Activated CD8-positive, alpha-beta memory T cell treated with anti-CD3 and anti-CD28 coated beads, Interleukin-2, amount 50 U/mL, for 24 hours (primary cell): ENCODE measurements around the gene IL13RA1.
"Not testable (repeated sequence)": the region's sequence is repeated elsewhere in the genome, so short reads cannot be mapped to it uniquely, and the experiment has no call there.

Experiments
- DNase-seq: peaks from one replicate; pipeline ENCODE4 v3.0.0-alpha.2; 2020; ENCODE audit errors: extremely low read depth

The IL13RA1 gene

DNA sequence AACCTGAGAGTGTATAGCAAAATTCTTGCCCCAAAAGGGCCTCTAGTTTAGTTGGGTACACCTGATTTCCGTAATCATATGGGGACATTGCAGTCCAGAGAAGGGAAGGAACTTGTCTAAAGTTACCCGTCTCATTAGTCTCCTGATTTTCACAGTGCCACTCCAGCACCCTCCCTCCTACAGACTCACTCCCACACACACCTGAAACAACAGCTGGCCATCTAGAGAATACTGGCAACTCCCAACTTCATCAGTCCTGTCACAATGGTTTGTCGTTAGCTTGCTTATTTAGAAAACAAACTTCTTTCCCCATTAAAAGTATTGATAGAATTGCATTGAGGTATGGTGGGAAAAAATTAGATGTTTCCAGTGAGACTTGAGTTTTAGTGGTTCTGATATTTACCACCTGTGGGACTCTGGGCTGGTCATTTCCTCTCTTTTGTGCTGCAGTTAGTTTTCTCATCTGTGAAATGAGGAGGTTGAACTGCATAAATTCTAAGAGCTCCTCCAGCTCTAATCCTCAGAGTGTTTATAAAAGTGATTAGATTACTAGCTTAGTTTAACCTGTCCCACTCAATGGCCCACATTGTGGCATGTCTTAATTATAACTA lies 1.7 kb downstream of the IL13RA1 start:
- no peak for DNase-seq

GRCh38 chrX:118730500-118731247 lies 3.3 kb downstream of the IL13RA1 start:
- no peak for DNase-seq

GRCh38 chrX:118732551-118732950 lies 5.1 kb downstream of the IL13RA1 start:
- not testable (repeated sequence) for DNase-seq

- DNase-seq: no peak
These were observed 7.5 kb downstream of the IL13RA1 start for GRCh38 chrX:118734909-118735308.

DNA sequence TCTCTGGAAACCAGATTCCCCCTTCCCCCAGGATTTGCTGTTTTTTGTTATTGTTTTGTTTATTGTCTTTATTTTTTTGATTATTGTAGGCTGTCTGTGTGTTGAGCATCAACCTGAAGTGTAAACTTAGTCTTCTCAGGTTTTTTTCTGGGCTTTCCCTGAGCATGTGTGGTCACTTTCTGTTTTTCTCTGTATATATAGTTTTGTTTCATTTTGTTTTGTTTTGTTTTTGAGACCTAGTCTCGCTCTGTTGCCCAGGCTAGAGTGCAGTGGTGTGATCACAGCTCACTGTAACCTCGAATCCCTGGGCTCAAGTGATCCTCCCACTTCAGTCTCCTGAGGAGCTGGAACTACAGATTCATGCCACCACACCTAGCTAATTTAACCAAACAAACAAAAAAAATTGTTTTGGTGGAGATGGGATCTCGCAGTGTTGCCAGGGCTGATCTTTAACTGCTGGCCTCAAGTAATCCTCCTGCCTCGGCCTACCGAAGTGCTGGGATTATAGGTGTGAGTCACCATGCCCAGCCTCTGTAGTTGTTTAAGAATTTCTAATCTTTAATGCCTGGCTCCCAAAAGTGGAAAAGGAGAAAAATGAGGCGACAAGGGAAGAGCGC lies 9.1 kb downstream of the IL13RA1 start:
- DNase-seq: no peak

- no peak for DNase-seq
These were observed 12.2 kb downstream of the IL13RA1 start for GRCh38 chrX:118739577-118739976.

GRCh38 chrX:118740276-118740889 lies 13.0 kb downstream of the IL13RA1 start:
- DNase-seq: no peak

GRCh38 chrX:118742176-118742575 lies 14.8 kb downstream of the IL13RA1 start:
- DNase-seq: no peak

DNA sequence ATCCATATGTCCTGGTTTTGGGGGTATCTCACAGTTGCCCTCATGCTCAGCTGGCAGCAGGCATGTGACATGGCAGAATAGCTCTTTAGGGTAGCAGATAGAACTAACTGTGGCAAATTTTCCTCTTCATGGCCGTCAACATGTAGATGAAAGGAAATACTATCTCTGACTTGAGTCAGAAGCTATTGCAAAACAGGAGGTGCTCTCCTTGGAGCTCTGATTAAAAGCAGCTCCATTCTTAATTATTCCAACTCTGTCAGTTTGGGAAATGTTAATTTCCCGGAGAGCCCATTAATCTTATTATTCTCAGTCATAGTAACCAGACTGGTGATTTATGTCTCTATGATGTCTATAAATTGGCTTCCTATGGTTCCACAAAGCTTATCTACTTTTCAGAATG lies 18.2 kb downstream of the IL13RA1 start:
- DNase-seq: no peak

DNA sequence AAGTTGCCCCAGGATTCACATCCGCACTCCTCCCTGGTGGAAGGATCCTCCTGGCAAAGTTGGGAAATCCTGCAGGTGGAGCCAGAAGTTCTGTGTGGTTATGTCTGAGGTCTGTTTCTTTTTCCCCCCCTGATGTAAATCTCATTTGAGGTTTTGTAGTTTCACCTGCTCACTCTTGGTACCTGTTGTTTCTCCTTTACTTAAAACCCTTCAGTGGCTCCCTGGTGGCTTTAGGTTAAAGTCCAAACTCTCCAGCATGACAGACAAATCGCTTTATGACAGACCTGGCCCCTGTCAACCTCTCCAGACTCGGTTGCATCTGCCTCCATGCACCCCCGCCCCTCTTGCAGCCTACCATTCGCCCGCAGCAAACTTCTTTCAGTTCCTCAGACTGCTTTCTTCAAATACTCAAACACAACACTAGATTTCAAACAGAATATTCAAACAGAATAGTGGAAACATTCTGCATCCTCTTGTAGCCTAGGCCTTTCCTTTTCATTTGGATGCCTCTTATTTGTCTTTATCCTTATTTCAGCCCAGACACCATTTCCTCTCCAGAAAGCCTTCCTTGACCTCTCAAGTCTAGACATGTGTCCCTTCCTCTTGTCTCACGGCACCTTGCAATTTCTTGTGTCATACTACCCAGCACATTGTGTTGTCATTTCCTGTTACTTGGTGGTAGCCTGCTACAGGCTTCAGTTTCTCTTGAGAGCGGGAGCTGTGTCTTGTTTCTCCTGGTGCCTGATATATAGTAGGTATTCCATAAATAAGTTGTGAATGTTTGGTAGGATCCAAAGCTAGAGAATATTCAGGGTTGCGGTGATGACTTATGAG lies 24.8 kb downstream of the IL13RA1 start:
- no peak for DNase-seq

DNA sequence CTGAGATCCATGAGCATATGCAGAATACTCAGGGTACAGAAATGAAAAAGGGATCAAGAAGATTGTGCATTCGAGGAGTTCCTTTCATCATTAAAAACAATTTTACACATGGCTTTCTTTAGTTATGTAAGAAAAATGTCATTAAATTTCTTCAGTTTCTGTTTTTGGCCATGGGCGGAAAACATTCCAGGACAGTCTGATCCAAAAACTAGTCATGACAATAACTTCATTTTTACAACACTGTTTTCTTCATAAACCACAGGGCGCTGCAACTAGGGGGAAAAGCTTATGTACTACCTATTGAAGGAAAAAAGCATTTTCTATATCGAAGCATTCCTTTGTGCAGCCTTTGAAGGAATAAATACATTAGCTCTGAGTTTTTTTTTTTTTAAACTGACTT lies 28.2 kb downstream of the IL13RA1 start:
- DNase-seq: no peak

DNA sequence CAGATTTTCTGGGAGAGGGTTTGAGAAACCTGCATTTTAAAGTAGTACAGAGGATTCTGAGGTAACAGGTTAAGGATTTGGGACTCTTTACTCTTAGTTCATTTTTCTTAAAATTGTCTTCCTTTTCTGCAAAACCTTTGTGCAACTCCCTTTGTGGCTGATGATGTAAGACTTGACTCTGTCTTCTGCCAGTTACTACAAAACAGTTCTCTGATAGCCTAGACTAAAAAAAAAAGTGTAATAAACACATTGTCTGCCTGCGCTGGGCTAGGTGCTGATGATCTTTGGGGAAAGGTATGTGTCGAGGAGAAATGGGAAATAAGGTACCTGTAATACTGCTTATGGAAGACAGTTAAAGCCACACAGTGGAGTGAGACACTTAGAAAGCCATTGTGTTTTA lies 28.7 kb downstream of the IL13RA1 start:
- no peak for DNase-seq

- DNase-seq: no peak
These were observed 31.1 kb downstream of the IL13RA1 start for GRCh38 chrX:118758511-118758910.

GRCh38 chrX:118760025-118760424 lies 32.6 kb downstream of the IL13RA1 start:
- DNase-seq: no peak

GRCh38 chrX:118761939-118762707 lies 34.7 kb downstream of the IL13RA1 start:
- DNase-seq: no peak

GRCh38 chrX:118763489-118763888 lies 36.1 kb downstream of the IL13RA1 start:
- DNase-seq: no peak

- DNase-seq: no peak
These were observed 36.7 kb downstream of the IL13RA1 start for GRCh38 chrX:118764122-118764521.

- no peak for DNase-seq
These were observed 42.8 kb downstream of the IL13RA1 start for GRCh38 chrX:118770133-118770760.

GRCh38 chrX:118772051-118772450 lies 44.6 kb downstream of the IL13RA1 start:
- no peak for DNase-seq

DNA sequence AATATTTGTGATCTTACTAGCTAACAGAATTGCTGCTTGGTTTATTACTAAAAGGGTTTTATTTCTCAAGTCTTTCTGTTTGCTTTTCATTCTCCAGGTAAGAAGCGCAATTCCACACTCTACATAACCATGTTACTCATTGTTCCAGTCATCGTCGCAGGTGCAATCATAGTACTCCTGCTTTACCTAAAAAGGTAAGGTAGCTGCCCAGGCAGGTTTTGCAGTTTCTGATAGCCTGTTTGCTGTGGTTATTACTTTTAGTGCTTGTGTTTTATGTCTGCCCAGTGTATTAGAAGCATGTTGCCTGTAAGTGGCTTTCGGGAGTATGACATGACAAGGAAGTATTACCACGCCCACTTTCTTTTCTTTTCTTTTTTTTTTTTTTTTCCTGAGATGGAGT lies 46.4 kb downstream of the IL13RA1 start:
- no peak for DNase-seq

DNA sequence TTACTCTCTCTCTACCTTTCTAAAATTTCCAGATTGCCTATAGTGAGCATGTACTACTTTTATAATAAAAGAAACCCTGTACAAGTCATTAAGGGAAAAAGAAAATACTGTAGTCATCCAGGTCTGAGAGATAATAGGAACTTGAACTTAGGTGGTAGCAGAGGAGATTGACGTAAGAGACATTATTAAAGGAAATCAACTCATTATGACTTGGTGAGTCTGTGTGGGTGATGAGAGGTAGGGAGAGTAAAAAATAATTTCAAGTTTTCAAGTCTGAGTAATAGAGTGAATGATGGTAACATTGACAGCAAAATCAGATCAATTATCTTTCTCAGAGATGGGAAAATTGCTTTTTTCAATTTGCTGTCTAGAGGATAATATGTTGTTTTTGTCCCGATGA lies 52.2 kb downstream of the IL13RA1 start:
- no peak for DNase-seq
